PC-9 (cell line): ENCODE results near the gene VCAN. TPM values are rescaled to one million over a fixed set of nuclear protein-coding genes. Genes with fewer than 3 reads are reported as not detected.

Source experiments
- BruUV-seq: library from RNA; stranded (reverse); fragments of 400-500 nt; replicated peaks from 2 replicates; lab custom pipeline; 2021; lab: Mats Ljungman, UMichigan
- CTCF ChIA-PET: fragments of 300-600 bp; sonication (Branson Sonifier 250); formaldehyde crosslinking; loops from one replicate; lab custom pipeline; 2022; ENCODE audit warnings: antibody characterized with exemption; lab: Charles Lee
- POLR2A ChIA-PET: fragments of 300-600 bp; sonication (Branson Sonifier 250); formaldehyde crosslinking; loops from one replicate; lab custom pipeline; 2022; ENCODE audit warnings: antibody characterized with exemption; ENCODE audit not compliant: unreplicated experiment; lab: Charles Lee
- DNase-seq, 2 experiments: peaks; one replicate each; pipeline versions ENCODE4 v3.0.0 to v3.0.0-alpha.2; 2015 to 2022; ENCODE audit warnings: mixed read lengths in 1 of 2
- H2AFZ ChIP-seq: fragments of 200-600 bp; sonication (generic); 2 replicates; pipeline ENCODE4 v1.8.1; 2017; ENCODE audit warnings: antibody characterized with exemption
- H3F3A ChIP-seq: fragments of 200-600 bp; sonication (generic); 2 replicates; pipeline ENCODE4 v1.8.1; 2017; ENCODE audit warnings: antibody characterized with exemption, mild to moderate bottlenecking, low read depth; ENCODE audit not compliant: insufficient read depth
- H3K27ac ChIP-seq: fragments of 200-600 bp; sonication (generic); 2 replicates; pipeline ENCODE4 v1.6.1; 2016; ENCODE audit warnings: mixed run types
- H3K27me3 ChIP-seq: fragments of 200-600 bp; sonication (generic); 2 replicates; pipeline ENCODE4 v1.6.1; 2016; ENCODE audit warnings: low read depth, mixed run types; ENCODE audit not compliant: insufficient read depth
- H3K36me3 ChIP-seq: fragments of 200-600 bp; sonication (generic); 2 replicates; pipeline ENCODE4 v1.6.1; 2016; ENCODE audit warnings: low read depth, mixed run types
- H3K4me1 ChIP-seq: fragments of 200-600 bp; sonication (generic); replicated peaks from 2 replicates; pipeline ENCODE4 v1.6.1; 2016; ENCODE audit warnings: mixed run types; ENCODE audit not compliant: insufficient read depth
- H3K4me2 ChIP-seq: fragments of 200-600 bp; sonication (generic); 2 replicates; pipeline ENCODE4 v1.6.1; 2017; ENCODE audit warnings: mixed run types
- H3K4me3 ChIP-seq: fragments of 200-600 bp; sonication (generic); 2 replicates; pipeline ENCODE4 v1.6.1; 2016; ENCODE audit warnings: mixed run types
- H3K79me2 ChIP-seq: fragments of 200-600 bp; sonication (generic); 2 replicates; pipeline ENCODE4 v1.6.1; 2017; ENCODE audit warnings: low read depth, mixed run types
- H3K9me2 ChIP-seq: fragments of 200-600 bp; sonication (generic); 2 replicates; pipeline ENCODE4 v1.8.1; 2017; ENCODE audit warnings: mild to moderate bottlenecking; ENCODE audit not compliant: insufficient read depth
- H3K9me3 ChIP-seq: fragments of 200-600 bp; sonication (generic); 2 replicates; pipeline ENCODE4 v1.8.1; 2016; ENCODE audit warnings: low read depth; ENCODE audit not compliant: insufficient read depth
- H4K20me1 ChIP-seq: fragments of 200-600 bp; sonication (generic); 2 replicates; pipeline ENCODE4 v1.8.1; 2017; ENCODE audit not compliant: insufficient read depth
- CTCF ChIP-seq: fragments of 200-600 bp; sonication (generic); conservative IDR thresholded peaks from 2 replicates; pipeline ENCODE4 v1.6.1; 2017; ENCODE audit warnings: mixed run types, antibody characterized with exemption, mild to moderate bottlenecking, moderate library complexity
- EZH2 ChIP-seq: fragments of 200-600 bp; sonication (generic); IDR thresholded peaks from 2 replicates; pipeline ENCODE4 v1.8.0; 2017; ENCODE audit warnings: antibody characterized with exemption, low read depth
- intact Hi-C: fragments of 100-400 bp; cut with micrococcal nuclease; formaldehyde crosslinking; loops from one replicate; pipeline ENCODE4 v1.10.0; 2022; ENCODE audit not compliant: unreplicated experiment
- total RNA-seq: library from RNA; stranded (reverse); gene quantifications from 2 replicates; pipeline ENCODE4 v1.2.3, GENCODE V29; 2021

VCAN gene
- total RNA-seq, 1 experiment from 2014 or later: 0.28 TPM

- no peaks in the 10 kb centered on the region for H3K9me3 ChIP-seq
- no peak overlapping the region for H3K4me2 ChIP-seq
- intact Hi-C loops: no loop called here
- H3K79me2 ChIP-seq: no peaks in the 10 kb centered on the region
- POLR2A ChIA-PET: no interaction called here
- no peaks in the 10 kb centered on the region for H4K20me1 ChIP-seq
- DNase-seq: no peak
- CTCF ChIA-PET: no interaction called here
- BruUV-seq: no TSS peak
- H3K27ac ChIP-seq: no peak overlapping the region
- no peaks in the 10 kb centered on the region for H3F3A ChIP-seq
- TF ChIP-seq CTCF (no peak), EZH2 (no peak)
- no peaks in the 10 kb centered on the region for H3K4me1 ChIP-seq
- H3K36me3 ChIP-seq: no peaks in the 10 kb centered on the region
- H3K27me3 ChIP-seq: no peaks in the 10 kb centered on the region
- no peak overlapping the region for H3K4me3 ChIP-seq
- H3K9me2 ChIP-seq: no peaks in the 10 kb centered on the region
- no peak overlapping the region for H2AFZ ChIP-seq
Observed at GRCh38 chr5:83528439-83528769, 56.9 kb downstream of the VCAN start.

DNA sequence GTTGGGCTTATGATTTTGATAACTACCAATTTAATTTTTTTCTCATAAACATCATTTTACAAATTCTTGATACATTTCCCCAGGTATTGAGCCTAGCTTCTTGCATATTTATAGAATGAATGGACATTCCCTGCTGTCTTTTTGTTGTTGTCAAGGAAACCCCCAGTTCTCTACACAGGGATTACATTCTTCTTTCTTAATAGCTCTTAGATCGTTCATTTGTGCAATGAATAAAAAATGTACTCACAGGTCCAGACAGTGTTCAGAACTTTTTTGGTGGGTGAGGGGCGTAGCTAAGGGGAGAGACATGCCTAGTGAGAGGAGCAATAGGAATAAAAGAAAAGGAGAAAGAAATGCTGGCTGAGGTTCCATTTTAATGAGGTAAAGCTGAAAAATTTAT, 58.6 kb downstream of the VCAN start:
- no peaks in the 10 kb centered on the region for H3F3A ChIP-seq
- H3K9me2 ChIP-seq: no peaks in the 10 kb centered on the region
- H3K27ac ChIP-seq: no peak overlapping the region
- H4K20me1 ChIP-seq: no peaks in the 10 kb centered on the region
- no peaks in the 10 kb centered on the region for H3K36me3 ChIP-seq
- intact Hi-C loops: no loop called here
- BruUV-seq: no TSS peak
- H2AFZ ChIP-seq: no peak overlapping the region
- no peaks in the 10 kb centered on the region for H3K4me1 ChIP-seq
- ChIA-PET CTCF (no interaction called here), POLR2A (no interaction called here)
- H3K4me3 ChIP-seq: no peak overlapping the region
- TF ChIP-seq EZH2 (no peak), CTCF (no peak)
- no peaks in the 10 kb centered on the region for H3K27me3 ChIP-seq
- no peak for DNase-seq
- no peaks in the 10 kb centered on the region for H3K9me3 ChIP-seq
- H3K79me2 ChIP-seq: no peaks in the 10 kb centered on the region
- H3K4me2 ChIP-seq: no peak overlapping the region

DNA sequence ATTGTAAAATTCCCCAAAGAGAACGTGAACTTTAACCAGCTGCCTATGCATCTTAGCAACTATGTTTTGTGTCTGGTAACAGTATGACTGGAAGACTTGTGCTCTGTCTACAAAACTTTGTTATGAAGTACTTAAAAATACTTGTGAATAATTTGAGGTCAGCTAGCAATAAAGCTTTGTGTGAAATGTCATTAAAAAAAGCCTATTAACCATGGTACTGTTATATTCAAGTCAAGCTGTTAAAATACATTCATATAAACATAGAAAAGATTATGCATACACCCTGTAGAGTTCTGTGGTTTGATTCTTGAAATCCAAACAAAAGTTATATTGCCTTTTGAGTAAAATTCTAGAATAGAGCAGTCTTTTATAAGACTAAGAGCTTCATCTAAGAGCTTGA, 60.1 kb downstream of the VCAN start:
- no peaks in the 10 kb centered on the region for H3K9me3 ChIP-seq
- H3F3A ChIP-seq: no peaks in the 10 kb centered on the region
- no peaks in the 10 kb centered on the region for H3K36me3 ChIP-seq
- CTCF ChIA-PET: no interaction called here
- H3K79me2 ChIP-seq: no peaks in the 10 kb centered on the region
- H3K27ac ChIP-seq: no peak overlapping the region
- no peaks in the 10 kb centered on the region for H3K9me2 ChIP-seq
- TF ChIP-seq CTCF: no peak
- no peak for TF ChIP-seq EZH2
- DNase-seq: no peak
- H3K4me2 ChIP-seq: no peak overlapping the region
- H2AFZ ChIP-seq: no peak overlapping the region
- H3K4me1 ChIP-seq: no peaks in the 10 kb centered on the region
- BruUV-seq: no TSS peak
- intact Hi-C loops: no loop called here
- H3K4me3 ChIP-seq: no peak overlapping the region
- H4K20me1 ChIP-seq: no peaks in the 10 kb centered on the region
- POLR2A ChIA-PET: no interaction called here
- H3K27me3 ChIP-seq: no peaks in the 10 kb centered on the region
